ENCODE results near the gene SFXN3.

SFXN3 gene

GRCh38 chr10:101003639-101004206 lies 27.3 kb upstream of the SFXN3 start:
- H3K27me3 ChIP-seq (ENCODE audit: control insufficient read depth, insufficient read depth, low read length), result no peaks in the 10 kb centered on the region
- H3K4me1 ChIP-seq, result peaks cover 14% of the 10 kb centered on the region
- H3K4me2 ChIP-seq (ENCODE audit: low read length), result no peak overlapping the region
- H3K79me2 ChIP-seq, result peaks cover 3% of the 10 kb centered on the region
- H3K4me3 ChIP-seq (ENCODE audit: low read depth, low read length), result no peak overlapping the region
- H3K9ac ChIP-seq, result no peak overlapping the region
- no peaks in the 10 kb centered on the region for H3K9me3 ChIP-seq (ENCODE audit: control insufficient read depth, low read length)
- no peak overlapping the region for H2AFZ ChIP-seq
- H3K27ac ChIP-seq, result no peak overlapping the region
- no peak for TF ChIP-seq CTCF (IDR thresholded peaks at IDR 0.05)
- H3K36me3 ChIP-seq (ENCODE audit: control insufficient read depth, insufficient read depth, low read length), result no peaks in the 10 kb centered on the region

- Histone ChIP-seq H3K9ac (no peak overlapping the region), H2AFZ (no peak overlapping the region), H3K9me3 (ENCODE audit: control insufficient read depth, low read length) (no peaks in the 10 kb centered on the region), H3K4me2 (ENCODE audit: low read length) (no peak overlapping the region), H3K36me3 (ENCODE audit: control insufficient read depth, insufficient read depth, low read length) (no peaks in the 10 kb centered on the region), H3K27me3 (ENCODE audit: control insufficient read depth, insufficient read depth, low read length) (no peaks in the 10 kb centered on the region), H3K27ac (no peak overlapping the region), H3K4me3 (ENCODE audit: low read depth, low read length) (no peak overlapping the region), H3K4me1 (peaks cover 12% of the 10 kb centered on the region), H3K79me2 (peaks cover 3% of the 10 kb centered on the region)
- no peak for TF ChIP-seq CTCF (IDR thresholded peaks at IDR 0.05)
Observed at GRCh38 chr10:101005361-101005760, 25.7 kb upstream of the SFXN3 start.

GRCh38 chr10:101005869-101006567 lies 25.0 kb upstream of the SFXN3 start:
- no peaks in the 10 kb centered on the region for H3K27me3 ChIP-seq (ENCODE audit: control insufficient read depth, insufficient read depth, low read length)
- no peaks in the 10 kb centered on the region for H3K36me3 ChIP-seq (ENCODE audit: control insufficient read depth, insufficient read depth, low read length)
- no peaks in the 10 kb centered on the region for H3K9me3 ChIP-seq (ENCODE audit: control insufficient read depth, low read length)
- no peak overlapping the region for H2AFZ ChIP-seq
- no peak overlapping the region for H3K4me3 ChIP-seq (ENCODE audit: low read depth, low read length)
- H3K9ac ChIP-seq, result no peak overlapping the region
- H3K79me2 ChIP-seq, result peaks cover 3% of the 10 kb centered on the region
- peaks cover 11% of the 10 kb centered on the region for H3K4me1 ChIP-seq
- H3K27ac ChIP-seq, result no peak overlapping the region
- no peak for TF ChIP-seq CTCF (IDR thresholded peaks at IDR 0.05)
- no peak overlapping the region for H3K4me2 ChIP-seq (ENCODE audit: low read length)

GRCh38 chr10:101006593-101007098 lies 24.4 kb upstream of the SFXN3 start:
- no peak overlapping the region for H3K9ac ChIP-seq
- no peaks in the 10 kb centered on the region for H3K9me3 ChIP-seq (ENCODE audit: control insufficient read depth, low read length)
- peaks cover 3% of the 10 kb centered on the region for H3K79me2 ChIP-seq
- no peak overlapping the region for H3K4me3 ChIP-seq (ENCODE audit: low read depth, low read length)
- peaks cover 5% of the 10 kb centered on the region for H3K4me1 ChIP-seq
- H3K27ac ChIP-seq, result no peak overlapping the region
- no peaks in the 10 kb centered on the region for H3K27me3 ChIP-seq (ENCODE audit: control insufficient read depth, insufficient read depth, low read length)
- no peak for TF ChIP-seq CTCF (IDR thresholded peaks at IDR 0.05)
- no peak overlapping the region for H2AFZ ChIP-seq
- no peak overlapping the region for H3K4me2 ChIP-seq (ENCODE audit: low read length)
- no peaks in the 10 kb centered on the region for H3K36me3 ChIP-seq (ENCODE audit: control insufficient read depth, insufficient read depth, low read length)
